Measurements from ENCODE around the gene NPY2R.

DNA sequence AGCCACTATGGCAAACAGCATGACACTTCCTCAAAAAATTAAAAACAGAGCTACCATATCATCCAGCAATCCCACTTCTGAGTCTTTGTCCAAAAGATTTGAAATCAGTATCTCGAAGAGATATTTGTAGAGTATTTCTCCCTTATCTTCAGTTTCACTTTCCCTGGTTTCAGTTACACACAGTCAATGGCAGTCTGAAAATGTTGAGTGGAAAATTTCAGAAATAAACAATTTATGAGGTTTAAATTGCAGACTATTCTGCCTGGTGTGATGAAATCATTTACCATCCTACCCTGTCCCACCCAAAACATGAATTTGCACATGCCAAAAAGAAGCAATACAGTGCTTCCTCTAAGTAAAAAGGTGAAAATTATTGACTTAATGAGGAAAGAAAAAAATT, 43.9 kb downstream of the NPY2R start:
- TF ChIP-seq, protein P1, sequence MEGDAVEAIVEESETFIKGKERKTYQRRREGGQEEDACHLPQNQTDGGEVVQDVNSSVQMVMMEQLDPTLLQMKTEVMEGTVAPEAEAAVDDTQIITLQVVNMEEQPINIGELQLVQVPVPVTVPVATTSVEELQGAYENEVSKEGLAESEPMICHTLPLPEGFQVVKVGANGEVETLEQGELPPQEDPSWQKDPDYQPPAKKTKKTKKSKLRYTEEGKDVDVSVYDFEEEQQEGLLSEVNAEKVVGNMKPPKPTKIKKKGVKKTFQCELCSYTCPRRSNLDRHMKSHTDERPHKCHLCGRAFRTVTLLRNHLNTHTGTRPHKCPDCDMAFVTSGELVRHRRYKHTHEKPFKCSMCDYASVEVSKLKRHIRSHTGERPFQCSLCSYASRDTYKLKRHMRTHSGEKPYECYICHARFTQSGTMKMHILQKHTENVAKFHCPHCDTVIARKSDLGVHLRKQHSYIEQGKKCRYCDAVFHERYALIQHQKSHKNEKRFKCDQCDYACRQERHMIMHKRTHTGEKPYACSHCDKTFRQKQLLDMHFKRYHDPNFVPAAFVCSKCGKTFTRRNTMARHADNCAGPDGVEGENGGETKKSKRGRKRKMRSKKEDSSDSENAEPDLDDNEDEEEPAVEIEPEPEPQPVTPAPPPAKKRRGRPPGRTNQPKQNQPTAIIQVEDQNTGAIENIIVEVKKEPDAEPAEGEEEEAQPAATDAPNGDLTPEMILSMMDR (conservative IDR thresholded peaks at IDR 0.05; ENCODE audit: low read depth, low read length): no peak
- no peak for TF ChIP-seq EZH2 (IDR thresholded peaks at IDR 0.05; ENCODE audit: borderline replicate concordance, low read depth, low read length, poor library complexity, severe bottlenecking)

Data from A673 (cell line).